Thyroid gland (tissue), 4 donors: Measurements from ENCODE around the gene SPNS1.

Source experiments
- POLR2A ChIP-seq, 2 donors: fragments of 450-650 bp; IDR thresholded peaks; one replicate each; pipeline ENCODE4 v1.6.1; 2017; ENCODE audit warnings: antibody characterized with exemption in 2 of 2, mild to moderate bottlenecking in 2 of 2, moderate library complexity in 1 of 2
- TF ChIP-seq, protein P1 (sequence below), 6 experiments: fragments of 200-600 bp in 3 of 6; fragments of 450-650 bp in 3 of 6; sonication (generic) in 3 of 6; IDR thresholded peaks; one replicate each; pipeline ENCODE4 v1.5.1; 2016 to 2019; ENCODE audit warnings: antibody characterized with exemption in 6 of 6, mild to moderate bottlenecking in 2 of 6, inconsistent platforms in 1 of 6, moderate library complexity in 1 of 6

DNA sequence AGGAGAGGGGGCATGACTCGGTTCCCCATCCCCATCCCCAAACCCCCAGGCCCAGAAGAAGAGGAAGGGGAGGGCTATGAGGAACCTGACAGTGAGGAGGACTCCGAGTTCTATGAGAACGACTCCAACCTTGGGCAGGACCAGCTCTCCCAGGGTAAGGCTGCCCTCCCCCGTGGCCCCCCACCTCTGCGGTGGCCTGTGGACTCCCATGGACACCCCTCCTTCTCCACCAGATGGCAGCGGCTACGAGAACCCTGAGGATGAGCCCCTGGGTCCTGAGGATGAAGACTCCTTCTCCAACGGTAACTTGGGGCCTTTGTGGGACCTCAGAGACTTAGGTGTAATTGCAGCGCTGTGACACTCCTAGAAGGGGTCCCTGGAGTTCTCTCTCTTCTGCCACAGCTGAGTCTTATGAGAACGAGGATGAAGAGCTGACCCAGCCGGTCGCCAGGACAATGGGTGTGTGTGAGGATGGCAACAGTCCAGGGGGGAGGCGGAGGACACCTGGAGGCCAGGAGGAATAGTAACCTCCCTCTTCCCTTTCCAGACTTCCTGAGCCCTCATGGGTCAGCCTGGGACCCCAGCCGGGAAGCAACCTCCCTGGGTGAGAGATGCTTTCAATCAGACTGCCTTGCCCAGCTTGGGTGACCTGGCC, 37.2 kb upstream of the SPNS1 start:
- TF ChIP-seq, protein P1, sequence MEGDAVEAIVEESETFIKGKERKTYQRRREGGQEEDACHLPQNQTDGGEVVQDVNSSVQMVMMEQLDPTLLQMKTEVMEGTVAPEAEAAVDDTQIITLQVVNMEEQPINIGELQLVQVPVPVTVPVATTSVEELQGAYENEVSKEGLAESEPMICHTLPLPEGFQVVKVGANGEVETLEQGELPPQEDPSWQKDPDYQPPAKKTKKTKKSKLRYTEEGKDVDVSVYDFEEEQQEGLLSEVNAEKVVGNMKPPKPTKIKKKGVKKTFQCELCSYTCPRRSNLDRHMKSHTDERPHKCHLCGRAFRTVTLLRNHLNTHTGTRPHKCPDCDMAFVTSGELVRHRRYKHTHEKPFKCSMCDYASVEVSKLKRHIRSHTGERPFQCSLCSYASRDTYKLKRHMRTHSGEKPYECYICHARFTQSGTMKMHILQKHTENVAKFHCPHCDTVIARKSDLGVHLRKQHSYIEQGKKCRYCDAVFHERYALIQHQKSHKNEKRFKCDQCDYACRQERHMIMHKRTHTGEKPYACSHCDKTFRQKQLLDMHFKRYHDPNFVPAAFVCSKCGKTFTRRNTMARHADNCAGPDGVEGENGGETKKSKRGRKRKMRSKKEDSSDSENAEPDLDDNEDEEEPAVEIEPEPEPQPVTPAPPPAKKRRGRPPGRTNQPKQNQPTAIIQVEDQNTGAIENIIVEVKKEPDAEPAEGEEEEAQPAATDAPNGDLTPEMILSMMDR (IDR thresholded peaks at IDR 0.05) = no peak
- no peak for TF ChIP-seq POLR2A (IDR thresholded peaks at IDR 0.05)
